GM12873 (cell line): ENCODE measurements around the gene CACNA1I.

ENCODE experiments used
- CTCF ChIP-seq: IDR thresholded peaks from 2 replicates; pipeline ENCODE4 v1.5.1; 2012; ENCODE audit warnings: low read depth, mild to moderate bottlenecking, moderate library complexity, low read length, control low read depth; ENCODE audit not compliant: insufficient read depth; ENCODE audit errors: missing control alignments

The CACNA1I gene

GRCh38 chr22:39631381-39632286, 61.1 kb downstream of the CACNA1I start:
- TF ChIP-seq CTCF: no peak

GRCh38 chr22:39634530-39635405, 64.2 kb downstream of the CACNA1I start:
- TF ChIP-seq CTCF: no peak

- TF ChIP-seq CTCF: no peak
Observed at GRCh38 chr22:39635719-39636118, 65.2 kb downstream of the CACNA1I start.

GRCh38 chr22:39638958-39639357, 68.4 kb downstream of the CACNA1I start:
- TF ChIP-seq CTCF: no peak

- TF ChIP-seq CTCF: no peak
Observed at GRCh38 chr22:39641660-39642310, 71.2 kb downstream of the CACNA1I start.

GRCh38 chr22:39643311-39644083, 72.9 kb downstream of the CACNA1I start:
- no peak for TF ChIP-seq CTCF

GRCh38 chr22:39645532-39645931, 75.0 kb downstream of the CACNA1I start:
- TF ChIP-seq CTCF: no peak
